ENCODE data around the gene DNAH11.
"Not testable (repeated sequence)": the region's sequence is repeated elsewhere in the genome, so short reads cannot be mapped to it uniquely, and the experiment has no call there.

DNAH11 gene, protein sequence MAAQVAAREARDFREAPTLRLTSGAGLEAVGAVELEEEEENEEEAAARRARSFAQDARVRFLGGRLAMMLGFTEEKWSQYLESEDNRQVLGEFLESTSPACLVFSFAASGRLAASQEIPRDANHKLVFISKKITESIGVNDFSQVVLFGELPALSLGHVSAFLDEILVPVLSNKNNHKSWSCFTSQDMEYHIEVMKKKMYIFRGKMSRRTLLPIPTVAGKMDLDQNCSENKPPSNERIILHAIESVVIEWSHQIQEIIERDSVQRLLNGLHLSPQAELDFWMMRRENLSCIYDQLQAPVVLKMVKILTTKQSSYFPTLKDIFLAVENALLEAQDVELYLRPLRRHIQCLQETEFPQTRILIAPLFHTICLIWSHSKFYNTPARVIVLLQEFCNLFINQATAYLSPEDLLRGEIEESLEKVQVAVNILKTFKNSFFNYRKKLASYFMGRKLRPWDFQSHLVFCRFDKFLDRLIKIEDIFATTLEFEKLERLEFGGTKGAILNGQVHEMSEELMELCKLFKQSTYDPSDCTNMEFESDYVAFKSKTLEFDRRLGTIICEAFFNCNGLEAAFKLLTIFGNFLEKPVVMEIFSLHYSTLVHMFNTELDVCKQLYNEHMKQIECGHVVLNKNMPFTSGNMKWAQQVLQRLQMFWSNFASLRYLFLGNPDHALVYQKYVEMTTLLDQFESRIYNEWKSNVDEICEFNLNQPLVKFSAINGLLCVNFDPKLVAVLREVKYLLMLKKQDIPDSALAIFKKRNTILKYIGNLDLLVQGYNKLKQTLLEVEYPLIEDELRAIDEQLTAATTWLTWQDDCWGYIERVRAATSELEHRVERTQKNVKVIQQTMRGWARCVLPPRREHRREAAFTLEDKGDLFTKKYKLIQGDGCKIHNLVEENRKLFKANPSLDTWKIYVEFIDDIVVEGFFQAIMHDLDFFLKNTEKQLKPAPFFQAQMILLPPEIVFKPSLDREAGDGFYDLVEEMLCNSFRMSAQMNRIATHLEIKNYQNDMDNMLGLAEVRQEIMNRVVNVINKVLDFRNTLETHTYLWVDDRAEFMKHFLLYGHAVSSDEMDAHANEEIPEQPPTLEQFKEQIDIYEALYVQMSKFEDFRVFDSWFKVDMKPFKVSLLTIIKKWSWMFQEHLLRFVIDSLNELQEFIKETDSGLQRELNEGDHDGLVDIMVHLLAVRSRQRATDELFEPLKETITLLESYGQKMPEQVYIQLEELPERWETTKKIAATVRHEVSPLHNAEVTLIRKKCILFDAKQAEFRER (N-terminal part only)

GRCh38 chr7:21542891-21543527, at the start of gene DNAH11:
Gene DNAH11 (plus strand): TSS chr7:21543039. CDS start chr7:21543246, 207 bp downstream.
- no peak for DNase-seq (ENCODE audit: low read depth)

GRCh38 chr7:21495731-21496130, 47.1 kb upstream of the DNAH11 start:
- no peak for DNase-seq (ENCODE audit: low read depth)

DNA sequence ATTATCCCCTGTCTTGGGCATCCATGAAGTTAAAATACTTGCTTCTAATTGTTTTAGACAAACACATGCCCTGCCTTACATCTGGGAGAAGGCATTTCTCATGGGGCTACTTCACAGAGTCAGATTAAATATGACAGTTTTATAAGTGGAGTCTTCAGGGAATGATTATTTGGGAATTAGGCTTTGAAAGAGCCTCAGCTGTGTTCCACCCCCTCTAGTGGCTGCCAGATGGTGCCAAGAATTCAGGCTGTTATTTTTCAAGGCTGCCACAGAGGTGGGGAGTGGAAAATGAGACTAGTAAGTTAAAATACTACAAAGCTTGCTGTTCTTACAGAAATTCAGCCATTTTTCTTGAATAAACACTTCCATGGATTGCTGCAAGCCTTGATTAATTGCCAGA, 45.8 kb upstream of the DNAH11 start:
- DNase-seq (ENCODE audit: low read depth), result no peak

- DNase-seq (ENCODE audit: low read depth), result no peak
Observed at GRCh38 chr7:21500117-21500832, 42.6 kb upstream of the DNAH11 start.

DNA sequence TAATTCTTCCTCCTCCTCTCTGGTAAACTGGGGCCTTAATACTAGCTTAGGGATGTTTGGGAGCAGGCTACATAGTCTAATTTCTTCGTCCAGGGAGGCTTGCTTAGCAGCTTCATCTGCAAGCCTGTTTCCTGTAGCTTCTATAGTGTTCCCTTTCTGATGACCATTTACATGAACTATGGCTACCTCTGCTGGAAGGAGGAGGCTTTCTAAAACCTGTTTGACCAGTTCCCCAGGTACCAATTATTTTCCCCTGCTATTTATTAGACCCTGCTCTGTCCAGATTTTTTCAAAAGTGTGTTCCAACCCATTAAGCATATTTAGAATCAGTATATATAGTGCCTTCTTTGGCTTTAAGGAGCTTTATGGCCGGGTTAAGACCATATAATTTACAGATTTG, 38.8 kb upstream of the DNAH11 start:
- no peak for DNase-seq (ENCODE audit: low read depth)

DNA sequence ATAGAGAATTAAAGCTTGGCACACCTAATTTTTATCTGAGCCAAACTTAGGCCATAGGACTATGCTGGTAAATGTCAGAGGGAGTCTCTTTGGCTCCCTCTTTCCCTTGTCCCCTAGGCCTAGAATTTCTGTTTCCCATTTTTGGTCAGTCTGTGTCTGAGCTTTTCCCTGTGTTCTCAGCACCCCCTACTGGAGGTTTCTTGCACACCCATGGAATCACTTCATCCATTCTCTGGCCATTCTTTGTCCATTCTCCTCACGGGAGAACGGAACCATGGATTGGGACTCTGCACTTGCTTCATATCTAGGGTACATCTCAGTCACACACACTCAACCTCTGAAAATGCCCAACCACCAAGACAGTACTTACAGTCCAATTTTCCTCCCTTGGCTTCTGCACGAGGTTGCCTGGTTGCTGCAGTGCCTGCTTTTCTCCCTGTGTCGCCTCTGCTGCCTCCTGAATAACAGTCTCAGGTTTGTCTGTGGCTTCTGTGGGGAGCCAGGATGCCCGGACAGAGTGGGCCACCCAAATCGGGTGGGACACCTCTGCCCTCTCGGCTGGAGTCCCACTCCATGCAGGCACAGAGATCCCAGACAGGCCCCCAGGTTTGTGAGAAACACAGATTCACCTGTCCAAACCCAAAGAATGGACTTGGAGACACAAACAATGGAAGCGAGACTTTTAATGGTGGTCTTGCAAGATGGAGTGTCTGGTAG, 35.1 kb upstream of the DNAH11 start:
- peak; percentile 9 for DNase-seq (ENCODE audit: low read depth)

DNA sequence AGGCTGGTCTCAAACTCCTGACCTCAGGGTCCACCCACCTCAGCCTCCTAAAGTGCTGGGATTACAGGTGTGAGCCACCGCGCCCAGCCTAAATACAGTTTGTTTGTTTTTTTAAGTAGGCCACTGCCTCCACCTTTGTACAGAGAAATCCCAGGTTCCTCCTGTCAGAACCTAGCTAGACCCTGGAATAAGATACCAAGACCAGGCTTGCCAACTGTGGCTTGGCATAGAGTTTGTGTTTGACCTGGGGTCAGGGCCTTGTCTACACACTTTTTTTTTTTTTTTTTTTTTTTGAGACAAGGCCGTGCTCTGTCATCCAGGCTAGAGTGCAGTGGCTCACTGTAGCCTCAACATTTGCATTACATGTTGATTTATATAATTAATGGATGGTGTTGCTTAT, 34.3 kb upstream of the DNAH11 start:
- DNase-seq (ENCODE audit: low read depth), result no peak

- DNase-seq (ENCODE audit: low read depth), result no peak
Observed at GRCh38 chr7:21514062-21514461, 28.8 kb upstream of the DNAH11 start.

DNA sequence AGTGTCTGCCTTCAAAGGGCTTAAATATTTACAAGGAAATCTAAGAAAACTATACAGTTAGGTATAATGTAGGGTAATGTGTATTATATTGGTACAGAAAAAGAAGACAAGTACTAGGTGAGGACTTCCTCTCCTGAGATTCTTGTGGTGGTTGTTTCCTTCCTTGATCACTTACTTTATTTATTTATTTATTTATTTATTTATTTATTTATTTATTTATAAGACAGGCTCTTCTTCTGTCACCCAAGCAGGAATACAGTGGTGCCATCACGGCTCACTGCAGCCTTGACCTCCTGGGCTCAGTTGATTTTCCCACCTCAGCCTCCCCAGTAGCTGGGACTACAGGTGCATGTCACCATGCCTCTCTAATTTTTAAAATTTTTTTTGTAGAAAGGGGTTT, 18.2 kb upstream of the DNAH11 start:
- DNase-seq (ENCODE audit: low read depth), result no peak

DNA sequence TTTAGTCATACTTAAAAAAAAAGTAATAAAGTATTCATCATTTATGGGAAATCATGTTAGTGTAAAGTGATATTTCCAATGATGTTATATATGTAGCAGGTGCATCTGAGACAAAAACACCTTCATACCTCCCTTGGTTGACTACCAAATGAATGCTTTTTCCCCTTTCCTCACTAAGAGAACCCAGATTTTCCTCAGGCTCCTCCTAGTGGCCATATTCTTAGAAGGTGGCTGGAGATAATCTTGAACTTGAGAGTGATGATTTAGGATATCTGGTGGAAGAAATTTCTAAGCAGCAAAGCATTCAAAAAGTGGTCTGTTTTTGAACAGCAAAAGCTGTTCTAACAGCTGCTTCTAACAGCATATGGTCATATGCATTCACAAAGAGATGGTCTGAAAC, 16.8 kb upstream of the DNAH11 start:
- no peak for DNase-seq (ENCODE audit: low read depth)

GRCh38 chr7:21526448-21526847, 16.4 kb upstream of the DNAH11 start:
- no peak for DNase-seq (ENCODE audit: low read depth)

GRCh38 chr7:21532485-21532884, 10.4 kb upstream of the DNAH11 start:
- DNase-seq (ENCODE audit: low read depth), result not testable (repeated sequence)

DNA sequence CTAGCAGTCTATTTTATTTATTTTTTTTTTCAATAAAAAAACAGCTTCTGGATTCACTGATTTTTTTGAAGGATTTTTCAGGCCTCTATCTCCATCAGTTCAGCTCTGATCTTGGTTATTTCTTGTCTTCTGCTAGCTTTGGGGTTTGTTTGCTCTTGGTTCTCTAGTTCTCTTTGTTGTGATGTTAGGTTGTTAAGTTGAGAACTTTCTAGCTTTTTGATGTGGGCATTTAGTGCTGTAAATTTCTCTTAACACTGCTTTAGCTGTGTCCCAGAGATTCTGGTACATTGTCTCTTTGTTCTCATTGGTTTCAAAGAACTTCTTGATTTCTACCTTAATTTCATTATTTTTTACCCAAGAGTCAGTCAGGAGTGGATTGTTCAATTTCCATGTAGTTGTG, 9.2 kb upstream of the DNAH11 start:
- DNase-seq (ENCODE audit: low read depth), result not testable (repeated sequence)

GRCh38 chr7:21536445-21537118, 6.3 kb upstream of the DNAH11 start:
- not testable (repeated sequence) for DNase-seq (ENCODE audit: low read depth)

DNA sequence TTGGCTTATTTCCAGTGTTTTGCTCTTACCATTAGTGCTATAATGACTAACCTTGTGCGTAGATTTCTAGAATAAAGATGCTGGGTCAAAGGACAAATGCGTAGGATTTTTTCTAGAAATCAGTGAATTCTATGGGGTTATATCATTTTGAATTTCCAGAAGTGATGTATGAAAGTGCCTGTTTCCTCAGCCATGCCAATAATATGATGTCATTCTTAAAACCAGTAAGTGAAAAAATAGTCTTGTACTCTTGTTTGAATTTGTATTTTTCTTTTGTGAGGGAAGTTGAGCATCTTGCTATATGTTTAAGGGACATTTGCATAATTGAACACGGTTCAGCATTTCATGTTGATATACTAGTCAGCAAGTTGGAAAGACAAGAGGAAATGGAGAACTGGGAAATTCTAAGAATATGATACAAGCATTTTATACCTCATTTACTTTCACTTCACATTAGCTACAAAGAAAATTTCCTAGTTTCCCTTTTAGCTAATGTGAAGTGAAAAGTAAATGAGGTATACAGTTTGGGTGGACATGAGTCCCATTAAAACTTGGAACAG, 3.8 kb upstream of the DNAH11 start:
- no peak for DNase-seq (ENCODE audit: low read depth)

- DNase-seq (ENCODE audit: low read depth), result no peak
Observed at GRCh38 chr7:21543528-21544302, 876 bp downstream of the DNAH11 start.

DNA sequence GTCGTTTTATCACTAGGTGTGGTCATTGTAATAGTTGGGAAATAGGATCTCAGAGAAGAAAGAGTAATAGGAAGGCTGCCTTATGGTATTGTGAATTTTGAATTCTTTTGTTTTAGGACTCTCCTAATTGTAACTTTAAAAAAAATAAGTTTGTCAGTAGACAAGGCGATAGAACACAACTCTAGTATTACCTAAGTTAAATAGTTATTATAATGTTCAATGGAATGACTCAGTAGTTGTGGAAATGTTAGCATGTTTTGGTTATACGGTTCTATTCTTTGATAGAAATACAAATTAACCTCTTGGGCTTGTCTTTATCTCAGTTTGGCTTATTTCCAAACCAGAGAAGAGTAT, 1.4 kb downstream of the DNAH11 start:
- no peak for DNase-seq (ENCODE audit: low read depth)

DNA sequence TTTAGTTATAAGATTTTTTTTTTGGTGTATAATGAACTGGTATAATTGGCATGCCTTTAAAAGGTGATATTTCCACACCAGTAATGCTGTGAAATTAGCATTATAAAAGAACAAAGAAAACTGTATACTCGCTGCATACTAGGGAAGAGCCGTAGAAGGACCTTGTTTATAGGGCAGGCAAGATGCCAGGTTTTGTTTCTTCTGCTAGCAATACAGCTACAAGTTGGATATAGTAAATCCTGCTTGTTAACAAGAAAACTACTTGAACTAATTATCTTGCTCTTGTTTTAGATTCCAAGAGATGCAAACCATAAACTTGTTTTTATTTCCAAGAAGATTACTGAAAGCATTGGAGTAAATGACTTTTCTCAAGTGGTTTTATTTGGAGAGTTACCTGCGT, 1.9 kb downstream of the DNAH11 start:
- no peak for DNase-seq (ENCODE audit: low read depth)

DNA sequence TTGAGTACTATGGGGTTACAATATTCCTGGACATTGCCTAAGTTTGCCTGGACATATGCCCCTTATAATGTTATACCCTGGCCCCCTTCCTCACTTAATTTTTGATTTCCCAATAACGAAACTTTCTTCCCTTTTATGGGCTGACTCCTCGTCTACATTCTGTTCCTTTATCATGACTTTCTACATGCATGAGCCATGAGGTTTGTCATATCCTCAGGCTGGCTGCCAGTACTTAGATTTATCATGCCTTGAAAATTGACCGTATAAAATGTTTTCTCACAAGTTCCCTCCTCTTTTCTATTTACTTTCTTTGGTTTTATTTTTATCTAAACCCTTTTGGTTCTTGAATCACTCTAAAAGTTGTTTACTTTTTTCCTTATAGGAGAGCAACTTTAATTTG, 4.7 kb downstream of the DNAH11 start:
- no peak for DNase-seq (ENCODE audit: low read depth)
